Astrocyte (in vitro differentiated cells and primary cell): Measurements from ENCODE around the gene ITGA3.

Source experiments
- EZH2 ChIP-seq: IDR thresholded peaks from 2 replicates; pipeline ENCODE4 v1.6.1; 2012; ENCODE audit warnings: mild to moderate bottlenecking, low read length, inconsistent platforms; ENCODE audit not compliant: insufficient read depth
- TF ChIP-seq, protein P1 (sequence below): IDR thresholded peaks from 2 replicates; pipeline ENCODE4 v1.5.1; 2011; ENCODE audit warnings: low read depth, mild to moderate bottlenecking, inconsistent platforms, low read length, moderate library complexity; ENCODE audit not compliant: insufficient read depth

- TF ChIP-seq, protein P1, sequence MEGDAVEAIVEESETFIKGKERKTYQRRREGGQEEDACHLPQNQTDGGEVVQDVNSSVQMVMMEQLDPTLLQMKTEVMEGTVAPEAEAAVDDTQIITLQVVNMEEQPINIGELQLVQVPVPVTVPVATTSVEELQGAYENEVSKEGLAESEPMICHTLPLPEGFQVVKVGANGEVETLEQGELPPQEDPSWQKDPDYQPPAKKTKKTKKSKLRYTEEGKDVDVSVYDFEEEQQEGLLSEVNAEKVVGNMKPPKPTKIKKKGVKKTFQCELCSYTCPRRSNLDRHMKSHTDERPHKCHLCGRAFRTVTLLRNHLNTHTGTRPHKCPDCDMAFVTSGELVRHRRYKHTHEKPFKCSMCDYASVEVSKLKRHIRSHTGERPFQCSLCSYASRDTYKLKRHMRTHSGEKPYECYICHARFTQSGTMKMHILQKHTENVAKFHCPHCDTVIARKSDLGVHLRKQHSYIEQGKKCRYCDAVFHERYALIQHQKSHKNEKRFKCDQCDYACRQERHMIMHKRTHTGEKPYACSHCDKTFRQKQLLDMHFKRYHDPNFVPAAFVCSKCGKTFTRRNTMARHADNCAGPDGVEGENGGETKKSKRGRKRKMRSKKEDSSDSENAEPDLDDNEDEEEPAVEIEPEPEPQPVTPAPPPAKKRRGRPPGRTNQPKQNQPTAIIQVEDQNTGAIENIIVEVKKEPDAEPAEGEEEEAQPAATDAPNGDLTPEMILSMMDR = no peak
- TF ChIP-seq EZH2 = no peak
These were observed 37.3 kb downstream of the ITGA3 start for GRCh38 chr17:50093246-50093645.
